HepG2 (cell line): Measurements from ENCODE around the gene COQ8B. TPM values are rescaled to one million over a fixed set of nuclear protein-coding genes. Genes with fewer than 3 reads are reported as not detected.
A peak's percentile ranks its signal among the peaks of the same experiment; 100 is the strongest.

Experiments used
- ARID4A ChIP-seq: sonication (generic); formaldehyde crosslinking; IDR thresholded peaks from 2 replicates; pipeline ENCODE4 v1.5.0; 2020; ENCODE audit warnings: mild to moderate bottlenecking, missing genetic modification reagents, borderline replicate concordance
- CAMTA2 ChIP-seq: sonication (generic); formaldehyde crosslinking; IDR thresholded peaks from 2 replicates; pipeline ENCODE4 v1.4.0; 2020; ENCODE audit warnings: mild to moderate bottlenecking, missing genetic modification reagents, borderline replicate concordance
- CBX2 ChIP-seq, 2 experiments: fragments of 200-600 bp in 1 of 2; sonication (generic); formaldehyde crosslinking in 1 of 2; IDR thresholded peaks; 2 replicates each; pipeline versions ENCODE4 v1.7.0 to v1.8.1; 2018 to 2022; ENCODE audit warnings: low read depth in 2 of 2, low read length in 1 of 2, mild to moderate bottlenecking in 1 of 2, missing genetic modification reagents in 1 of 2
- FOXJ3 ChIP-seq: sonication (generic); formaldehyde crosslinking; IDR thresholded peaks from 2 replicates; pipeline ENCODE4 v1.4.0; 2020; ENCODE audit warnings: missing genetic modification reagents, mild to moderate bottlenecking, borderline replicate concordance
- GATA4 ChIP-seq: sonication (generic); IDR thresholded peaks from 2 replicates; pipeline ENCODE4 v1.6.1; 2016; ENCODE audit warnings: antibody characterized with exemption, low read depth, borderline replicate concordance
- GRHL1 ChIP-seq: sonication (generic); formaldehyde crosslinking; conservative IDR thresholded peaks from 2 replicates; pipeline ENCODE4 v1.8.0; 2022; ENCODE audit warnings: missing genetic modification reagents
- HOXA7 ChIP-seq: sonication (generic); formaldehyde crosslinking; IDR thresholded peaks from 2 replicates; pipeline ENCODE4 v1.8.1; 2022; ENCODE audit warnings: mild to moderate bottlenecking, missing genetic modification reagents, moderate library complexity
- JARID2 ChIP-seq: sonication (generic); formaldehyde crosslinking; IDR thresholded peaks from 2 replicates; pipeline ENCODE4 v1.8.1; 2023; ENCODE audit warnings: missing genetic modification reagents, inconsistent platforms; ENCODE audit not compliant: insufficient replicate concordance
- MNT ChIP-seq: fragments of 450-650 bp; IDR thresholded peaks from 2 replicates; pipeline ENCODE4 v1.6.1; 2016
- NCOA2 ChIP-seq: sonication (generic); formaldehyde crosslinking; IDR thresholded peaks from 2 replicates; pipeline ENCODE4 v1.8.0; 2022; ENCODE audit warnings: inconsistent platforms
- POLR2AphosphoS2 ChIP-seq: IDR thresholded peaks from 2 replicates; pipeline ENCODE4 v1.6.1; 2011; ENCODE audit warnings: low read depth, low read length, improper control_type of control experiment
- RCOR2 ChIP-seq: IDR thresholded peaks from 2 replicates; pipeline ENCODE4 v1.6.1; 2016; ENCODE audit warnings: missing biosample characterization, missing genetic modification reagents
- SNRNP70 ChIP-seq: fragments of 200-400 bp; formaldehyde crosslinking; IDR thresholded peaks from 2 replicates; pipeline ENCODE4 v1.6.1; 2017; ENCODE audit warnings: mild to moderate bottlenecking, low read depth, low read length, moderate library complexity
- SP4 ChIP-seq: sonication (generic); formaldehyde crosslinking; IDR thresholded peaks from 2 replicates; pipeline ENCODE4 v1.8.1; 2023; ENCODE audit warnings: mild to moderate bottlenecking, missing genetic modification reagents
- TIGD3 ChIP-seq: sonication (generic); formaldehyde crosslinking; IDR thresholded peaks from 2 replicates; pipeline ENCODE4 v1.5.1; 2020; ENCODE audit warnings: mild to moderate bottlenecking, missing genetic modification reagents, borderline replicate concordance
- ZNF326 ChIP-seq: sonication (generic); formaldehyde crosslinking; IDR thresholded peaks from 2 replicates; pipeline ENCODE4 v1.4.0; 2020; ENCODE audit warnings: missing genetic modification reagents, borderline replicate concordance
- ZNF766 ChIP-seq: sonication (generic); formaldehyde crosslinking; IDR thresholded peaks from 2 replicates; pipeline ENCODE4 v1.5.0; 2020; ENCODE audit warnings: missing genetic modification reagents, borderline replicate concordance
- polyA plus RNA-seq, 8 experiments: library from polyadenylated mRNA; depleted of rRNA in 3 of 8; stranded (reverse) in 7 of 8; unstranded in 1 of 8; fragments of >200 nt; fragmentation: Illumina TruSeq in 4 of 8; extraction: Trizol in 4 of 8; gene quantifications; 2 replicates each; pipeline versions ENCODE4 v1.2.1 to v1.2.3, GENCODE V29; 2011 to 2016; ENCODE audit warnings: low read depth in 4 of 8, missing spikeins in 1 of 8, mixed read lengths in 1 of 8; ENCODE audit not compliant: insufficient read depth in 1 of 8
- total RNA-seq, 5 experiments: library from RNA; depleted of rRNA; stranded (reverse); fragments of >200 nt; fragmentation: Illumina TruSeq; extraction: Trizol; gene quantifications; 2 replicates each; pipeline ENCODE4 v1.2.3, GENCODE V29; 2016; ENCODE audit warnings: low read depth in 1 of 5

The COQ8B gene
- total and polyA plus RNA-seq, 2 of the 13 experiments (the other 11 are each of a cell fraction or from before 2014, with no cell fraction given), result 12.3 to 17.2 TPM

GRCh38 chr19:40662925-40663694 lies 53.6 kb downstream of the COQ8B start (continued):
- no peak for TF ChIP-seq CBX2 (IDR thresholded peaks at IDR 0.05; ENCODE audit: low read depth, low read length)
- peak; percentile 85; the same call in 1 of the 2 replicates for TF ChIP-seq CBX2 (CRISPR knock-in tag; IDR thresholded peaks at IDR 0.05; ENCODE audit: low read depth)
- peak; percentile 89 for TF ChIP-seq MNT
- no peak for TF ChIP-seq JARID2
- peak; percentile 73; the same call in 1 of the 2 replicates for TF ChIP-seq ZNF766
- no peak for TF ChIP-seq GRHL1 (CRISPR knock-in tag)
- no peak for TF ChIP-seq SNRNP70
- TF ChIP-seq ARID4A (CRISPR knock-in tag), result peak; percentile 85; the same call in 1 of the 2 replicates
- no peak for TF ChIP-seq SP4 (CRISPR knock-in tag)
- no peak for TF ChIP-seq FOXJ3 (CRISPR knock-in tag)
- no peak for TF ChIP-seq CAMTA2 (CRISPR knock-in tag)
- TF ChIP-seq POLR2AphosphoS2, result no peak
- no peak for TF ChIP-seq TIGD3 (CRISPR knock-in tag)
- no peak for TF ChIP-seq ZNF326 (CRISPR knock-in tag)
- TF ChIP-seq HOXA7 (CRISPR knock-in tag), result no peak
- TF ChIP-seq NCOA2, result no peak
- TF ChIP-seq GATA4, result no peak
- no peak for TF ChIP-seq RCOR2
